NB4 (cell line): ENCODE data around the gene PBRM1.

Source experiments
- MAX ChIP-seq: IDR thresholded peaks from 2 replicates; pipeline ENCODE4 v1.6.1; 2011; ENCODE audit warnings: low read depth, low read length
- MYC ChIP-seq: IDR thresholded peaks from 2 replicates; pipeline ENCODE4 v1.6.1; 2011; ENCODE audit warnings: low read depth, low read length
- POLR2A ChIP-seq: IDR thresholded peaks from 2 replicates; pipeline ENCODE4 v1.6.1; 2011; ENCODE audit warnings: mild to moderate bottlenecking; ENCODE audit not compliant: insufficient read length; ENCODE audit errors: extremely low read depth
- TF ChIP-seq, protein P1 (sequence below): IDR thresholded peaks from one replicate; pipeline ENCODE4 v1.5.1; 2012; ENCODE audit warnings: low read depth, low read length

DNA sequence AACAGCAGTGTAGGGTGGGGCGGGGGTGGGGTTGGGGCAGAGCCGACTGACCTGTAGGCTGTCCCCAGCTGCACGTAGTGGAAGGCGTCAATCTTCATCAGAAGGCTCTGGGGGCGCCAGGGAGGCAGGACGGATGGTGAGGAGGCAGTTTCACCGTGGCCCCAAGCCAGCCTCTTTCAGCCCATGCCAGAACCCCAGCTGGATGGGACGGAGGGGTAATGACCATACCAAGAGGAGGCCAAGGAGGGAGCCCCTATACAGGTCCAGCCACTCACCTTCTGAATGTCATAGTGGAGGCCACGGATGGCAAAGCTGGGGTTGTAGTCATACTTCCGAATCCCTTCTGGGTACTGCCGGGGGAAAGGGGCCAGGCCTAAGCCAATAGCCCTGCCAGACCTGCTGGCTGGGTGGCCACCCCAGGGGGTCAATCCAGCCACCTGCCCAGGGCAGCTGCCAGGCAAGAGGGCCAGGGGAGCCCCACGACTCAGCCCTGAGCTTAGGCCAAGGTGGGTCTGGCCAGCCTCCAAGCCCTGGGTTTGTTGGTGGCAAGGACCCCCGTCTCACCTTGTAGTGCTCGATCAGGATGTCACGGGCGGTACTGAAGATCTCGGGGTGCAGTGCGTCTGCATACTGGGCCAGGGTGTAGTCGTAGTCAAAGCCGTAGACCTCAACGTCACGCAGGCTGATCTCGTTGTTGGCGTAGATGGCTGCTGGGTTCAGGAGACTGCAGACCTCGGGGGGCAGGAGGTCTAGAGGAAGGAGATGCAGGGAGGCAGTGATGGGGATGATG lies 156.9 kb downstream of the PBRM1 start:
- TF ChIP-seq POLR2A (no peak), MYC (no peak), MAX (no peak)
- TF ChIP-seq, protein P1, sequence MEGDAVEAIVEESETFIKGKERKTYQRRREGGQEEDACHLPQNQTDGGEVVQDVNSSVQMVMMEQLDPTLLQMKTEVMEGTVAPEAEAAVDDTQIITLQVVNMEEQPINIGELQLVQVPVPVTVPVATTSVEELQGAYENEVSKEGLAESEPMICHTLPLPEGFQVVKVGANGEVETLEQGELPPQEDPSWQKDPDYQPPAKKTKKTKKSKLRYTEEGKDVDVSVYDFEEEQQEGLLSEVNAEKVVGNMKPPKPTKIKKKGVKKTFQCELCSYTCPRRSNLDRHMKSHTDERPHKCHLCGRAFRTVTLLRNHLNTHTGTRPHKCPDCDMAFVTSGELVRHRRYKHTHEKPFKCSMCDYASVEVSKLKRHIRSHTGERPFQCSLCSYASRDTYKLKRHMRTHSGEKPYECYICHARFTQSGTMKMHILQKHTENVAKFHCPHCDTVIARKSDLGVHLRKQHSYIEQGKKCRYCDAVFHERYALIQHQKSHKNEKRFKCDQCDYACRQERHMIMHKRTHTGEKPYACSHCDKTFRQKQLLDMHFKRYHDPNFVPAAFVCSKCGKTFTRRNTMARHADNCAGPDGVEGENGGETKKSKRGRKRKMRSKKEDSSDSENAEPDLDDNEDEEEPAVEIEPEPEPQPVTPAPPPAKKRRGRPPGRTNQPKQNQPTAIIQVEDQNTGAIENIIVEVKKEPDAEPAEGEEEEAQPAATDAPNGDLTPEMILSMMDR = no peak
